ENCODE measurements around the gene TFG.

- TF ChIP-seq CHD2 (IDR thresholded peaks at IDR 0.05; ENCODE audit: low read depth, low read length) (no peak), ZKSCAN3 (CRISPR knock-in tag; IDR thresholded peaks at IDR 0.05) (no peak), CAMTA2 (CRISPR knock-in tag; conservative IDR thresholded peaks at IDR 0.05) (no peak), EZH2 (IDR thresholded peaks at IDR 0.05; ENCODE audit: borderline replicate concordance, low read depth, low read length) (no peak)
Observed at GRCh38 chr3:100732435-100732834, 23.1 kb downstream of the TFG start.
